Hindlimb muscle (tissue), 1 donor: ENCODE results near the gene SLC39A5. TPM values are rescaled to one million over a fixed set of nuclear protein-coding genes. Genes with fewer than 3 reads are reported as not detected.
A peak's percentile ranks its signal among the peaks of the same experiment; 100 is the strongest.
"Not testable (repeated sequence)": the region's sequence is repeated elsewhere in the genome, so short reads cannot be mapped to it uniquely, and the experiment has no call there.

Experiments used
- DNase-seq: peaks from one replicate; pipeline ENCODE4 v3.0.0-alpha.2; 2013
- polyA plus RNA-seq: library from polyadenylated mRNA; unstranded; fragments of 120-200 nt; gene quantifications from one replicate; pipeline ENCODE4 v1.2.1, GENCODE V29; 2013; ENCODE audit not compliant: insufficient read length

SLC39A5 gene
- polyA plus RNA-seq, 1 donor, result not detected

GRCh38 chr12:56247923-56248322, 18.1 kb downstream of the SLC39A5 start:
- no peak for DNase-seq

- DNase-seq, result no peak
Observed at GRCh38 chr12:56248711-56249110, 18.9 kb downstream of the SLC39A5 start.

GRCh38 chr12:56252649-56253048, 22.8 kb downstream of the SLC39A5 start:
- DNase-seq, result no peak

- DNase-seq, result no peak
Observed at GRCh38 chr12:56253091-56253490, 23.2 kb downstream of the SLC39A5 start.

- DNase-seq, result no peak
Observed at GRCh38 chr12:56255671-56256070, 25.8 kb downstream of the SLC39A5 start.

- no peak for DNase-seq
Observed at GRCh38 chr12:56256326-56256960, 26.6 kb downstream of the SLC39A5 start.

GRCh38 chr12:56257071-56257470, 27.2 kb downstream of the SLC39A5 start:
- DNase-seq, result no peak

- DNase-seq, result peak; percentile 33
Observed at GRCh38 chr12:56257491-56258067, 27.7 kb downstream of the SLC39A5 start.

GRCh38 chr12:56258068-56258819, 28.4 kb downstream of the SLC39A5 start, which contains the start of gene ANKRD52:
ANKRD52 (minus strand) TSS chr12:56258384; CDS start chr12:56258269, 115 bp downstream.
- peak; percentile 91 for DNase-seq

GRCh38 chr12:56258820-56259183, 29.0 kb downstream of the SLC39A5 start:
- no peak for DNase-seq

GRCh38 chr12:56260380-56260779, 30.5 kb downstream of the SLC39A5 start:
- no peak for DNase-seq

GRCh38 chr12:56260921-56261320, 31.1 kb downstream of the SLC39A5 start:
- no peak for DNase-seq

GRCh38 chr12:56261503-56262232, 31.8 kb downstream of the SLC39A5 start:
- DNase-seq, result no peak

GRCh38 chr12:56262955-56263354, 33.1 kb downstream of the SLC39A5 start:
- not testable (repeated sequence) for DNase-seq

- not testable (repeated sequence) for DNase-seq
Observed at GRCh38 chr12:56266068-56266692, 36.3 kb downstream of the SLC39A5 start.

GRCh38 chr12:56266693-56267442, 37.0 kb downstream of the SLC39A5 start, which contains the start of gene COQ10A:
COQ10A (plus strand) TSS chr12:56266942; CDS start chr12:56267119, 177 bp downstream.
- peak; percentile 91 for DNase-seq

GRCh38 chr12:56267443-56268071, 37.7 kb downstream of the SLC39A5 start:
- no peak for DNase-seq

GRCh38 chr12:56271031-56271430, 41.2 kb downstream of the SLC39A5 start:
- DNase-seq, result no peak

- DNase-seq, result not testable (repeated sequence)
Observed at GRCh38 chr12:56272468-56272867, 42.6 kb downstream of the SLC39A5 start.

- DNase-seq, result no peak
Observed at GRCh38 chr12:56274299-56274698, 44.4 kb downstream of the SLC39A5 start.

- no peak for DNase-seq
Observed at GRCh38 chr12:56278905-56279304, 49.1 kb downstream of the SLC39A5 start.
